GM12874 (cell line): ENCODE data around the gene SHC1.

Experiments used
- TF ChIP-seq, protein P1 (sequence below): IDR thresholded peaks from 2 replicates; pipeline ENCODE4 v1.5.1; 2011; ENCODE audit warnings: low read depth, mild to moderate bottlenecking, control low read depth, low read length, moderate library complexity; ENCODE audit not compliant: insufficient read depth

Gene SHC1

DNA sequence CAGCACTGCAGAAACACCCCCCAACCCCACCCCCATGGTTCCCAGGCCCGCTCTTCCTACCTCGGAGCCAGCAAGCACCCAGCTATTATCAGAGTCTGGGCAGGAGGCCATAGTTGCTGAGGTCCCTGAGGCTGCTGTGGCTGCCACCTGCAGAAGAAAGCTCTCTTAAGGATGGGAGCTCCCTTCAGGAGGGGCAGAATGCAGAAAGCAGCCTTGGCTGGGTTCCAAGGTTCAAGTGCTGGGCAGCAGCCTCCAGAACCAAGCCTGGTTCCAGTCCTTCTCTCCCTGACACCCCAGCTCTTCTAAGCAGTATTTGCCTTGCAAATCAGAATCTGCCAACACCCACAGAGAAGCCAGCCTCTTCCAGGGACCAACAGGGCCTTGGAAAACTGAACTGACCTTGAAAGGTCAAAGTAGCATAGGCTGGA, 16.9 kb downstream of the SHC1 start:
- TF ChIP-seq, protein P1, sequence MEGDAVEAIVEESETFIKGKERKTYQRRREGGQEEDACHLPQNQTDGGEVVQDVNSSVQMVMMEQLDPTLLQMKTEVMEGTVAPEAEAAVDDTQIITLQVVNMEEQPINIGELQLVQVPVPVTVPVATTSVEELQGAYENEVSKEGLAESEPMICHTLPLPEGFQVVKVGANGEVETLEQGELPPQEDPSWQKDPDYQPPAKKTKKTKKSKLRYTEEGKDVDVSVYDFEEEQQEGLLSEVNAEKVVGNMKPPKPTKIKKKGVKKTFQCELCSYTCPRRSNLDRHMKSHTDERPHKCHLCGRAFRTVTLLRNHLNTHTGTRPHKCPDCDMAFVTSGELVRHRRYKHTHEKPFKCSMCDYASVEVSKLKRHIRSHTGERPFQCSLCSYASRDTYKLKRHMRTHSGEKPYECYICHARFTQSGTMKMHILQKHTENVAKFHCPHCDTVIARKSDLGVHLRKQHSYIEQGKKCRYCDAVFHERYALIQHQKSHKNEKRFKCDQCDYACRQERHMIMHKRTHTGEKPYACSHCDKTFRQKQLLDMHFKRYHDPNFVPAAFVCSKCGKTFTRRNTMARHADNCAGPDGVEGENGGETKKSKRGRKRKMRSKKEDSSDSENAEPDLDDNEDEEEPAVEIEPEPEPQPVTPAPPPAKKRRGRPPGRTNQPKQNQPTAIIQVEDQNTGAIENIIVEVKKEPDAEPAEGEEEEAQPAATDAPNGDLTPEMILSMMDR, result no peak

DNA sequence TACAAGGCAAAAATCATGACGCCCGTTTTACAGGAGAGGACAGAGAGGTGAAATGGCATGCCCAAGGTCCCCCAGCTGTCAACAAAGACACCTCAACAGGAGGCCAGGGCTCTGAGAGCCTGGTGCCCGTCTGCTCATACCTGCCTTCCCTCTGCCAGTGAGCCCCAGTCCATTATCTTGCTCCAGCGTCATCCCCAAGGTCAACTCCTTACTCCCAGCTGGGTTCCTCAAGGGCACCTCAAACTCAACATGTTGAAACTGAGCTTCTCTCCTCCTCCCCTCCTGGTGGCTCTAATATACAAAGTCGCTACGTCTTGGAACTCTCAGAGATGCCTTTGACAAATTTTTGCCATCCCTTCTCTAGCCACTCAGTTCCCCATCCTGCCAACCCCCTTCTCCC, 17.9 kb downstream of the SHC1 start:
- TF ChIP-seq, protein P1, result no peak

DNA sequence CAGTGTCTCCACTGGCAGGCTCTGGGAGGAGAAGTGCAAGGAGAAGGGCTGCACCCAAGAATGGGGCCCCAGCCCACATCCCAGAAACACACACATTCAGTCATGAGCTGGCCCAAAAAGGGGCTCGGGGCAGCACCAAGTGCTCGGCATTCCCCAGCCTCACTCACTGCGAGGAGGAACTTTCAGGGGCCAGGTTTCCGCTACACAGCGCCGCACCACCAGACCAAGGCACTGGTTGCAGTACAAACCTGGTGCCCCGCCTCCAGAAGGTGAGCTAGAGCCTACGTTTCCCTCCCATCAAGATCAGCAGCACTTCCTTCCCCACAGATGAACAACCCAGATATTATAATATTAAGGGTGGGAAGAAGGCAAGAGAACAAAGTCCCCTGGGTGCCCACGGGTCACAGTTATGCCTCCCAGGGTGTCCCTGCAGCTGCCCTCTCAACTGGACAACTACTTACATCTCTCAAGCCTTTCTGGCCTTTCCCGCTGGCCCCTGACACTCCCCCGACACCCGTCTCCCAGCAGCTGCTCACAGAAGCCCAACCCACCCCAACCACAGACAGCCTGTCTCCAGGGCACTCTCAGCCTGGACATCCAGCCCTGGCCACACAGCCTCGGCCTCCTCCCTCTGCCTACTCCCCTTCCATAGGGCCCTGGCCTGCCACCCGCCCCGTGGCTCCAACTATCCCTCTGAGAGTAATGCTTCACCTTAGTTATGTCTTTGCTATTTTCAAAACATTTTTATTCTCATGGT, 18.5 kb downstream of the SHC1 start:
- TF ChIP-seq, protein P1, result no peak

DNA sequence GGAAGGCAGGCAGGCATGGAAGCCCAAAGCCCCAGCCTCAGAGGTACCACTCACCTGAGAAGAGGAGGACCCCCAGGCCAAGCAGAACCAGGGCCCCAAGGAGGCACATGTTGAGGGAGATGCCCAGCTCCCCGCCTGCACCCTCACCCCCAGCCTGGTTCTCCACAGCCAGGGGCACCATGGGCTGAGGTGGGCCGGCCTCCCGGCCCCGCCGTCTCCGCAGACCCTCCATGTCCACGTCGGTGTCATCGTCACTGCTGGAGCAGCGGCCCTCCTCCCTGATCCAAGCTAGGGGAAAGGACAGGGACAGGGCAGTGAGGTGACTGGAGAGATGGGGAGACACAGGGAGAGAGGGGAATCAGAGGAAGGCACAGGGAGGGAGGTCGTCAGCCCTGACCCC, 22.5 kb downstream of the SHC1 start:
- TF ChIP-seq, protein P1, result no peak

DNA sequence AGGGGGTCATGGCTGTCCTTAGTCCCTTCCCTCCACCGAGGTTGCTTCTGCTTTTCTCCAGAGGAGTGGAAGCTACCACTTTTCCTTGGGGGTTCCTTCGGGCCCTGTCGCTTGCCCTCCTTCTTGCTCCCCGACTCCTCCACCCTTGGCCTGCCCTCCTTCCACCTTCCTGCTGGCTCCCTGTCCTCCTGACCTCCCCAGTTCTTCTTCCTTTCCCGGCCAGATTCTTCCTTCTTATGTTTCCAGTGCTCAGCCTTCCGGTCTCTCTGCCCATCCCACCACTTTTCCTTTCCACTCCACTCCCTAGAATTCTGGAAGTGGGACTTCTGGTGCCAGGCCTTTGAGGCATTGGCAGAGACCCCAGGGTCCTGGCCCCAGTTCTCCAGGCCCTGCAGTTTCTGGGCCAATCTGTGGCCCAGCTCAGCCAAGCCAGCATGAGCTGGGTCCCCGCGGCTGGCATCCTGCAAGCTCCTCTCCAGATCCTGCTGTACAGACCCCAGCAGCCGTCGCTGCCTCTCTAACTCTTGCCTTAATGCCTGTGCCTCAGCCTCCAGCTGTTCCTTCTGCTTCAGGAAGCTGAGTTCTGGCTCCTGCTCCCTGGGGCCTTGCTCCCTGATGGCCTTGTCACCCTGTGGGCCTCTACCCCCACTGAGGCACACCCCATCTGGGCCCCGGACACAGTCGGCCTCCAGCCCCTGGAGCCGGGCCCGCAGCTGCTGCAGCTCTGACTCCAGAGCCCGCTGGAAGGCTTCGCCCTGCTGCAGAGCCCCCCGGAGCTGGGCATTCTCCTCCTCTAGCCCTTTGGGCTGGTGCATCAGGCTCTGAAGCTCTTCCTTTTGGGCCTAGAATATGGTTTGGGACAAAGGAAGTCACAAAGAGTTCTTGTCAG, 24.3 kb downstream of the SHC1 start:
- TF ChIP-seq, protein P1, result no peak

DNA sequence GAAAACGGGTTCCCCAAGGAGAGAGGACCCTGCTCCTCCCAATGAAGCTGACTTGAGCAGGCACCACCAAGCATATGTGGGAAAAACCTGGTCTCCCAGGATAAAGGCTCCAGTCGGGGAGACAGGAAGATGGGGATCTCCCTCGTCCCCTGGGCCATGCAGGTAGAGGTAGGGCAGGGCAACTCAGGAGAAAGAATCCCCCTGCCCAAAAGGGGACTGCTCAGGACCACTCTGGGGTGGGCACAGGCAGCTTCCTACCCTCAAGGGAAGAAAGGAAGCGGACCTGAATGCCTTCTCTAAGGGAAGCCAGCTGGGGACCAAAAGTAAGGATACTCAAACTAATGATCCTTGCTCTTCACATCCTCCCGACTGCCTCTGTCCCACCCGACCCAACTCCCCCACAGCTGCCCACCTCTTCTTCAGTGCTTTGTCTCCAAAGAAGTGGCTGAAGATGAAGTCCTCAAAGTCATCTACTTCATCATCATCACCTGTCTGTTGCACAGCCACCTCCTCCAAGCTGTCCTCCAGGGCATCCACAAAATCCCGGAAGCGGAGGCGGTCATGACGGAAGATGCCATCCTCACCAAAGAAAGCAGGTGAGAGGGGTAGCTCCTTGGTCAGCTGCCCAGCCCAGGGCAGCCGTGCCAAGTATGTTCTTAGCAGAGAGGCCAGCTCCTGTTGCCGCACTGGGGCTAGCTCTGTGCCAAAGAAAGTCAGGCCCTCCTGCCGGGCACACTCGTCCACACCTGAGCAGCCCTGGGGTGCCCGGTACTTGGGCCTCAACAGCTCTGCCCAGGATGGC, 25.2 kb downstream of the SHC1 start:
- TF ChIP-seq, protein P1, result no peak

DNA sequence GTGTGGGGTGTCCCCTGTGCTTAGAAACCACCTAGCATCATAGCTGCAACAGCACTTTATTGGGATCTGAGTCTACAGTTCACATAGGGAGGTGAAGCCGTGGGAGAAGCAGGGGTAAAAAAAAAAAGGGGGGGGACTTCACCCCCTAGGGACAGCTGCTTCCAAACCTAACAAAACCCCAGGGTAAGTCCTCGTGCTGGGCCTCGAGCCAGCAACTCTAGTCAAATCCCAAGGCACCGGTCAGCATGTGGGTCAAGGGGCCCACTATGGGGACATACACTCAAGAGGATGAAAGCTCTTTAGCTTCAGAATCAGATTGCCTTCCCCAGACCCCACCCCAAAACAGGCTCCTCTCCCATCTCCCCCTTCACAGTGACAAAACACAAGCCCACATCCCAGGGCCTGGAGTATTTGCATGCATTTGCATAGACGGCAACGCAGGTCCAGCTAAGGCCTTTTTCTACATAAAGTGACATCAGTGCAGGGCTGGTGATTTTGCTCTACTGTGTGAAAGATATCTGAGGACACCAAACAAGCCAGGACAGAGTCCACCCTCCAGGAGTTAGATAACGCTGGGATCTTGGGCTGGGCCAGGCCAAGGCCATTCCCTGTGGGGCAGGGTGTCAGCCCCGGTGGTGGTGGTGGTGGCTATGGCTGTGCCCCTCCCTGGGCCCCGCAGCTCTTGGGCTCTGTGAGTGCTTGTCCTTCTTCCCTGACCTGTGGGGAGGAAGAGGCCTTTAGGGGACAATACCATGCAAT, 26.0 kb downstream of the SHC1 start:
- TF ChIP-seq, protein P1, result no peak
